Smooth muscle cell (in vitro differentiated cells): ENCODE data around the gene INSIG1. TPM values are rescaled to one million over a fixed set of nuclear protein-coding genes. Genes with fewer than 3 reads are reported as not detected.

Source experiments
- DNase-seq: peaks from one replicate; lab custom pipeline; 2025; ENCODE audit not compliant: unreplicated experiment; lab: John Stamatoyannopoulos, UW
- H2AFZ ChIP-seq: fragments of 200-600 bp; sonication (generic); 2 replicates; pipeline ENCODE4 v1.6.0; 2016; ENCODE audit warnings: antibody characterized with exemption, low read depth, mild to moderate bottlenecking
- H3F3A ChIP-seq: fragments of 200-600 bp; sonication (generic); 2 replicates; pipeline ENCODE4 v1.6.0; 2017; ENCODE audit warnings: antibody characterized with exemption, low read depth
- H3K27ac ChIP-seq: fragments of 200-600 bp; sonication (generic); 2 replicates; pipeline ENCODE4 v1.5.1; 2016; ENCODE audit warnings: low read depth, mild to moderate bottlenecking
- H3K27me3 ChIP-seq: fragments of 200-600 bp; sonication (generic); 2 replicates; pipeline ENCODE4 v1.6.1; 2016; ENCODE audit warnings: low read depth, mild to moderate bottlenecking
- H3K36me3 ChIP-seq: fragments of 200-600 bp; sonication (generic); 2 replicates; pipeline ENCODE4 v1.5.1; 2016; ENCODE audit warnings: low read depth
- H3K4me1 ChIP-seq: fragments of 200-600 bp; sonication (generic); 2 replicates; pipeline ENCODE4 v1.5.1; 2016; ENCODE audit warnings: low read depth
- H3K4me2 ChIP-seq: fragments of 200-600 bp; sonication (generic); 2 replicates; pipeline ENCODE4 v1.6.0; 2016; ENCODE audit warnings: mild to moderate bottlenecking
- H3K4me3 ChIP-seq: fragments of 200-600 bp; sonication (generic); 2 replicates; pipeline ENCODE4 v1.5.1; 2016; ENCODE audit warnings: mild to moderate bottlenecking
- H3K79me2 ChIP-seq: fragments of 200-600 bp; sonication (generic); 2 replicates; pipeline ENCODE4 v1.6.0; 2016; ENCODE audit warnings: low read depth, mild to moderate bottlenecking
- H3K9ac ChIP-seq: fragments of 200-600 bp; sonication (generic); 2 replicates; pipeline ENCODE4 v1.6.0; 2016; ENCODE audit warnings: low read depth
- H3K9me3 ChIP-seq: fragments of 200-600 bp; sonication (generic); replicated peaks from 2 replicates; pipeline ENCODE4 v1.5.1; 2016; ENCODE audit warnings: low read depth
- H4K20me1 ChIP-seq: fragments of 200-600 bp; sonication (generic); 2 replicates; pipeline ENCODE4 v1.6.0; 2016; ENCODE audit warnings: low read depth
- CTCF ChIP-seq: fragments of 200-600 bp; sonication (generic); IDR thresholded peaks from 2 replicates; pipeline ENCODE4 v1.5.1; 2017; ENCODE audit warnings: borderline replicate concordance, mild to moderate bottlenecking, antibody characterized with exemption; ENCODE audit not compliant: insufficient read depth, poor library complexity, severe bottlenecking
- WGBS: methylation state at CpG from one replicate; pipeline ENCODE4 v1.1.7; 2016; ENCODE audit warnings: low lambda C conversion rate; 5-methylcytosine and 5-hydroxymethylcytosine counted together
- polyA plus RNA-seq: library from polyadenylated mRNA; unstranded; fragments of >200 nt; fragmentation: Nextera tagmentation; extraction: Ambion mirVana; gene quantifications from 2 replicates; pipeline ENCODE4 v1.2.1, GENCODE V29; 2016
- total RNA-seq: library from RNA; depleted of rRNA; stranded (reverse); fragments of >200 nt; gene quantifications from 2 replicates; pipeline ENCODE4 v1.2.3, GENCODE V29; 2014

INSIG1 gene
- total and polyA plus RNA-seq, 2 experiments from 2014 or later = 277 to 302 TPM

GRCh38 chr7:155358948-155359712, 61.5 kb downstream of the INSIG1 start:
- Histone ChIP-seq H3F3A (no peaks in the 10 kb centered on the region), H3K27me3 (peaks cover 62% of the 10 kb centered on the region), H4K20me1 (no peaks in the 10 kb centered on the region), H3K27ac (no peak overlapping the region), H3K4me1 (peaks cover 4% of the 10 kb centered on the region), H3K79me2 (no peaks in the 10 kb centered on the region), H3K9ac (no peak overlapping the region), H3K4me3 (no peak overlapping the region), H3K4me2 (no peak overlapping the region), H2AFZ (no peak overlapping the region), H3K36me3 (no peaks in the 10 kb centered on the region), H3K9me3 (no peaks in the 10 kb centered on the region)
- TF ChIP-seq CTCF = no peak
- 38% methylated on average over 16 of the region's 16 CpGs for WGBS
- no peak for DNase-seq

Other genes with a start within 250 kb of the INSIG1 start
- gene HTR5A, start 227.6 kb upstream of the INSIG1 start, total RNA-seq = not detected in 2 replicates
- gene HTR5A, start 227.6 kb upstream of the INSIG1 start, polyA plus RNA-seq = not detected in 2 replicates
- gene EN2, start 160.3 kb downstream of the INSIG1 start, total RNA-seq = not detected in 2 replicates
- gene EN2, start 160.3 kb downstream of the INSIG1 start, polyA plus RNA-seq = 0.07 TPM in 1 of 2 replicates, not detected in the other
- 0.09 and 1.0 TPM in 2 replicates for gene CNPY1, start 248.7 kb downstream of the INSIG1 start, total RNA-seq
- gene CNPY1, start 248.7 kb downstream of the INSIG1 start, polyA plus RNA-seq = not detected in 2 replicates